Neuronal stem cell (in vitro differentiated cells): ENCODE results near the gene ATXN8OS.

Source experiments
- DNase-seq: peaks from one replicate; pipeline ENCODE4 v3.0.0-alpha.2; 2013; ENCODE audit warnings: low spot score
- H2AFZ ChIP-seq: one replicate; pipeline ENCODE4 v1.6.1; 2013; ENCODE audit warnings: mild to moderate bottlenecking, low read length, inconsistent platforms
- H2AK5ac ChIP-seq: 2 replicates; pipeline ENCODE4 v1.6.1; 2013; ENCODE audit warnings: low read depth, mild to moderate bottlenecking, inconsistent platforms, low read length, moderate library complexity, mixed read lengths
- H2BK120ac ChIP-seq: 2 replicates; pipeline ENCODE4 v1.6.1; 2013; ENCODE audit warnings: low read depth, mild to moderate bottlenecking, inconsistent platforms, low read length, moderate library complexity, mixed read lengths
- H2BK12ac ChIP-seq: one replicate; pipeline ENCODE4 v1.6.1; 2013; ENCODE audit warnings: low read length, inconsistent platforms
- H2BK15ac ChIP-seq: 2 replicates; pipeline ENCODE4 v1.6.1; 2013; ENCODE audit warnings: mild to moderate bottlenecking, low read length, inconsistent platforms, mixed read lengths
- H2BK5ac ChIP-seq: one replicate; pipeline ENCODE4 v1.6.1; 2013; ENCODE audit warnings: inconsistent platforms, mild to moderate bottlenecking, low read length, moderate library complexity
- H3K14ac ChIP-seq: one replicate; pipeline ENCODE4 v1.6.1; 2013; ENCODE audit warnings: low read length, inconsistent platforms
- H3K18ac ChIP-seq: 2 replicates; pipeline ENCODE4 v1.6.1; 2013; ENCODE audit warnings: low read length, inconsistent platforms
- H3K23ac ChIP-seq: 2 replicates; pipeline ENCODE4 v1.6.1; 2013; ENCODE audit warnings: low read depth, mild to moderate bottlenecking, mixed read lengths, low read length, inconsistent platforms; ENCODE audit not compliant: poor library complexity
- H3K27ac ChIP-seq: replicated peaks from 3 replicates; pipeline ENCODE4 v1.5.1; 2013; ENCODE audit warnings: low read length, inconsistent platforms
- H3K27me3 ChIP-seq, 3 experiments: 2 replicates each; pipeline ENCODE4 v1.6.1; 2013; ENCODE audit warnings: low read length in 3 of 3, mild to moderate bottlenecking in 2 of 3, inconsistent platforms in 1 of 3, low read depth in 1 of 3, mixed read lengths in 1 of 3, moderate library complexity in 1 of 3; ENCODE audit not compliant: control insufficient read depth in 3 of 3, insufficient read depth in 3 of 3
- H3K36me3 ChIP-seq, 2 donors: replicated peaks in 1 of 2; 2 replicates each; pipeline ENCODE4 v1.6.1; 2013; ENCODE audit warnings: low read length in 2 of 2; ENCODE audit not compliant: control insufficient read depth in 2 of 2, insufficient read depth in 2 of 2
- H3K4ac ChIP-seq: 2 replicates; pipeline ENCODE4 v1.6.1; 2013; ENCODE audit warnings: inconsistent platforms, mild to moderate bottlenecking, low read length, moderate library complexity
- H3K4me1 ChIP-seq, 2 donors: 1 replicate in 1 of 2; 2 replicates in 1 of 2; pipeline ENCODE4 v1.6.1; 2013; ENCODE audit warnings: low read length in 2 of 2, low read depth in 1 of 2; ENCODE audit not compliant: control insufficient read depth in 2 of 2, insufficient read depth in 1 of 2
- H3K4me2 ChIP-seq: one replicate; pipeline ENCODE4 v1.6.1; 2013; ENCODE audit warnings: mild to moderate bottlenecking, low read length, inconsistent platforms; ENCODE audit not compliant: insufficient read depth, poor library complexity, severe bottlenecking
- H3K4me3 ChIP-seq, 2 donors: 2 replicates each; pipeline ENCODE4 v1.5.1; 2013; ENCODE audit warnings: low read length in 2 of 2, mild to moderate bottlenecking in 2 of 2, inconsistent platforms in 1 of 2, moderate library complexity in 1 of 2
- H3K79me1 ChIP-seq: one replicate; pipeline ENCODE4 v1.6.1; 2013; ENCODE audit warnings: low read depth, mild to moderate bottlenecking, inconsistent platforms, low read length, moderate library complexity
- H3K9ac ChIP-seq: one replicate; pipeline ENCODE4 v1.6.1; 2013; ENCODE audit warnings: mild to moderate bottlenecking, low read depth, low read length, inconsistent platforms; ENCODE audit not compliant: poor library complexity
- H3K9me3 ChIP-seq, 2 donors: replicated peaks in 1 of 2; 2 replicates each; pipeline versions ENCODE3 to v1.6.1; 2013; ENCODE audit warnings: low read length in 2 of 2, mild to moderate bottlenecking in 2 of 2, inconsistent platforms in 1 of 2, low read depth in 1 of 2, mixed read lengths in 1 of 2, moderate library complexity in 1 of 2; ENCODE audit not compliant: control insufficient read depth in 2 of 2, insufficient read depth in 1 of 2
- H4K8ac ChIP-seq: one replicate; pipeline ENCODE4 v1.6.1; 2013; ENCODE audit warnings: low read depth, mild to moderate bottlenecking, inconsistent platforms, low read length, moderate library complexity
- H4K91ac ChIP-seq: one replicate; pipeline ENCODE4 v1.6.1; 2013; ENCODE audit warnings: low read length, low read depth, mild to moderate bottlenecking, inconsistent platforms; ENCODE audit not compliant: poor library complexity
- WGBS, 2 donors: extraction: QIAGEN DNeasy Blood & Tissue Kit; methylation state at CpG; one replicate each; pipeline ENCODE4 v1.1.7; 2013; ENCODE audit warnings: missing lambda C conversion rate in 2 of 2, mixed read lengths in 1 of 2; ENCODE audit not compliant: insufficient read length in 2 of 2, insufficient replicate concordance in 1 of 2; ENCODE audit errors: extremely low coverage in 2 of 2; 5-methylcytosine and 5-hydroxymethylcytosine counted together

Gene ATXN8OS

DNA sequence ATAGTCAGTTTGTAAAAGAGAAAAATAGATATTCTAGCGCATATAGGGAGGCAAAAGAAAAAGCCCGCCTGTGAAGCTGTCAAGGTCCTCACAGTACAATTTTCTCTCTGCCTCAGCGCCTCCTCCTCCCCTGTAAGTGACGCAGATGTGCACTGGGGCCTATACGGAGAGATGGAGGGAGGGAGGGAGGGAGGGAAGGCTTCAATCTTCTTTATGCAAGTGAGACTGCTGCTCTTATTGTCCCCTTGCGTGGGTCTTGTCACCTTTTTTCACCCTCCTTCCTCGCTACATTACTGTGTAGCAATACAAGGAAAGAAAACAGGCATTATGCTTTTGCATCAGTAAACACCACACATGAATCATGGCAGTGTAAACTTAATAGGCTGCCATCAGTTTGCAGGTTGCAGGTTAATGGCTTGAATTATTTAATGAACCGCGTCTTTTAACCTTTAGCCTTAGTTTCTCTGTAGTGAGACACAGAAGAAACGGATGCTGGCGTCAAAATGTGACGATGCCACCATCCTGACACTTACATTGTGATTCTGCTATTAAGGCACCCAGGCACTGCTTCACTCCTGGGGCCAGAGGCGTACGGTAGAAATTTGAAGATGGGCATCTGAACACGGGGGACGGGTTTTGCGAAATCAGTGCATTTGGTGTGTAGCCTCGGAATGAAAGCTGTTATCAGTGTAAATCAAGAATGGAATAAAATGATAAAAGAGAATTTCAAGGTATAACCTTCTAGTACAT lies 905 bp downstream of the ATXN8OS start, which contains the start of gene KLHL1:
Gene KLHL1 (minus strand): TSS at position 97 of the 750 bp plus-strand sequence. CDS start 753 bp downstream, outside the sequence.
- Histone ChIP-seq H3K23ac (no peak within 1 kb of the TSS), H3K27ac (no peak within 1 kb of the TSS), H3K14ac (peak within 1 kb of the TSS; percentile 21), H2BK15ac (no peak within 1 kb of the TSS), H2BK12ac (no peak within 1 kb of the TSS), H3K36me3 (no peaks in the 10 kb centered on the region), H4K8ac (peak within 1 kb of the TSS; percentile 48), H3K4me2 (peak within 1 kb of the TSS; percentile 97), H3K79me1 (no peaks in the 10 kb centered on the region), H2BK5ac (no peak within 1 kb of the TSS), H2BK120ac (no peak within 1 kb of the TSS), H3K9me3 (no peaks in the 10 kb centered on the region), H3K18ac (peak within 1 kb of the TSS; percentile 87), H2AK5ac (no peak within 1 kb of the TSS), H3K9ac (peak within 1 kb of the TSS; percentile 60), H3K4me3 (peak within 1 kb of the TSS; percentile 52 to 79), H2AFZ (peak within 1 kb of the TSS; percentile 97), H3K4me1 (peaks cover 3 to 6% of the 10 kb centered on the region in 2 donors), H4K91ac (no peak within 1 kb of the TSS), H3K27me3 (peaks cover 3 to 21% (median 17%) of the 10 kb centered on the region in 3 experiments), H3K4ac (no peak within 1 kb of the TSS)
- no CpG with 5 or more reads among the region's 18 CpGs for WGBS, 2 donors
- no peak for DNase-seq

DNA sequence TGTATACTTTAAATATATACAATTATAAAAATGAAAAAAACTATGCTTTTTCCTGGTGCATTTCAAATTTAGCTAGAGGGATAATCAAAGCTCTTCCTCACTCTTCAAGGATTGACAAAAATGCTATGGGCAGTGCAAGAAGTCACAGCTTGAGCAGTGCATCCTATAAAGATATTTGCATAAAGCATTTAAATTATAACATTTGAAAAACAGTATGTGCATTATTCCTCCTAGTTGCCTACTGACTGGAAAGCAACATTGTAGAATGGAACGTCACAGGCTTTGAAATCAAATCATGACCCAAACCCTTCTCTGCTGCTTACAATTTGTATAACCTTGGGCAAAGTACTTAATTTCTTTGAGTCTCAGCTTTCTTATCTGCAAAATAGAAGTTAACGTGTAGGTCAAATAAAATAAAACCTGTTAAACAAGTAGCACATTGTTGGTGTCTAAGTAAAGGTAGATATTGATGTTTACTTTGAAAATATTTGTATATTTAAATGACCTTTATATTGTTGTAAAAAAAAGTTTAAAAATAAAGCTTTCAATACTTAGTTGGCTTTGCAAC lies 9.8 kb downstream of the ATXN8OS start:
- WGBS, 2 donors, result no CpG with 5 or more reads among the region's 2 CpGs
- no peak overlapping the region for H2AFZ ChIP-seq
- no peaks in the 10 kb centered on the region for H3K4me1 ChIP-seq

DNA sequence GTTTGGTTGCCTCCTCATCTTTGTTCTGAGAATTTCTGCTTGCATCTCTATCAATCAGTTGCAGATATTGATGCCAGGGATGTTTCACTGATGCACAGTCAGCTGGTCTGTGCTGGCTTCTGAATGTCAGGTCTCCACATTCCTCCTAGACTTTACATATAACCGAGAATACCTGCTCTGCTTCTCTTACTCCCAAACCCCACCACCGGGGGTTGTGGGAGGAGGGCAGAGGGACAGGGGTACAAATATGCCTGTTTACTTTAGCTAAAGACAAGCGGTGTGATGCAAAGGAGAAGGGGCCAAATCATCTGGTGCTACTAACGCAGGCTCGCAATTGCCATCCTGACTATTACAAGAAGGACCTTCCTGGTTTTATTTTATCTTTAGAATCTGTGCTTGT lies 18.1 kb downstream of the ATXN8OS start:
- Histone ChIP-seq H3K4me1 (no peaks in the 10 kb centered on the region), H3K27me3 (no peaks in the 10 kb centered on the region), H3K18ac (no peak overlapping the region), H2AFZ (peak overlapping the region; percentile 33), H3K4me2 (no peak overlapping the region), H3K4ac (no peak overlapping the region), H2BK120ac (no peak overlapping the region), H2AK5ac (no peak overlapping the region), H3K79me1 (no peaks in the 10 kb centered on the region), H2BK15ac (no peak overlapping the region), H3K14ac (no peak overlapping the region), H3K27ac (no peak overlapping the region), H3K36me3 (no peaks in the 10 kb centered on the region), H3K9ac (no peak overlapping the region), H3K4me3 (no peak overlapping the region), H4K91ac (no peak overlapping the region), H3K9me3 (no peaks in the 10 kb centered on the region), H2BK5ac (no peak overlapping the region), H2BK12ac (no peak overlapping the region), H4K8ac (no peak overlapping the region), H3K23ac (no peak overlapping the region)
- no peak for DNase-seq
- WGBS, 2 donors, result no CpG with 5 or more reads among the region's 5 CpGs

More for the DNA sequence above, 9.8 kb downstream of the ATXN8OS start:
- no peaks in the 10 kb centered on the region for H3K36me3 ChIP-seq
- no peak overlapping the region for H2BK12ac ChIP-seq
- no peak overlapping the region for H4K8ac ChIP-seq
- no peak overlapping the region for H2BK5ac ChIP-seq
- no peaks in the 10 kb centered on the region for H3K79me1 ChIP-seq
- no peak overlapping the region for H3K4ac ChIP-seq
- no peaks in the 10 kb centered on the region for H3K9me3 ChIP-seq
- no peak overlapping the region for H2AK5ac ChIP-seq
- no peak overlapping the region for H3K14ac ChIP-seq
- H4K91ac ChIP-seq, result no peak overlapping the region
- H3K4me3 ChIP-seq, result no peak overlapping the region
- no peak overlapping the region for H3K9ac ChIP-seq
- no peak overlapping the region for H3K23ac ChIP-seq
- no peak overlapping the region for H2BK120ac ChIP-seq
- no peak overlapping the region for H2BK15ac ChIP-seq
- no peaks in the 10 kb centered on the region for H3K27me3 ChIP-seq
- no peak for DNase-seq
- no peak overlapping the region for H3K18ac ChIP-seq
- no peak overlapping the region for H3K4me2 ChIP-seq
- no peak overlapping the region for H3K27ac ChIP-seq

DNA sequence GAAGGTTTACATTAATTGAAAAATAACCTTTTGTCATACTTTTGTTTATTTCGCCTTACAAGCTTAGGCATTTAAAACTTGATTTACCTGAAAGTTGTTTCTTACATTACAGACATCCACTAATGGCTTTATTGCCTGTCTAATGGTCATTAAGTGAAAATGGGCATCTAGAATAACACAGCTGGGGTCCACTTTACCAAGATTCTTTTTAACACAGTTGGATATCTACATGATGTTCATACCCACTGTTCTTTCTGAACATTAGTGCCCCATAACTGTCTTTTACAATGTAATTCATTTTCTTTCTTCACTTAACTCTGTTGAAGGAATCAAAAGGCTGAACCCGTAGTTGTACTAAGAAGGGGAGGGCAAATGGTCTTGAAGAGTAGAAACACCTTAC lies 20.5 kb downstream of the ATXN8OS start:
- no CpG with 5 or more reads among the region's 2 CpGs for WGBS, 2 donors
- H3K4me1 ChIP-seq, result no peaks in the 10 kb centered on the region
- no peak for DNase-seq

More for the DNA sequence above, 20.5 kb downstream of the ATXN8OS start:
- Histone ChIP-seq H3K9me3 (no peaks in the 10 kb centered on the region), H3K27ac (no peak overlapping the region), H2AK5ac (no peak overlapping the region), H3K27me3 (no peaks in the 10 kb centered on the region), H4K91ac (no peak overlapping the region), H2AFZ (no peak overlapping the region), H2BK12ac (no peak overlapping the region), H3K23ac (no peak overlapping the region), H2BK15ac (no peak overlapping the region), H2BK5ac (no peak overlapping the region), H3K9ac (no peak overlapping the region), H3K4me2 (no peak overlapping the region), H3K4me3 (no peak overlapping the region), H3K14ac (no peak overlapping the region), H4K8ac (no peak overlapping the region), H2BK120ac (no peak overlapping the region), H3K4ac (no peak overlapping the region), H3K36me3 (no peaks in the 10 kb centered on the region), H3K18ac (no peak overlapping the region), H3K79me1 (no peaks in the 10 kb centered on the region)
